ENCODE data around the gene ELN. TPM values are rescaled to one million over a fixed set of nuclear protein-coding genes. Genes with fewer than 3 reads are reported as not detected.
A peak's percentile ranks its signal among the peaks of the same experiment; 100 is the strongest.

ELN gene
- total RNA-seq, 4 donors from 2014 or later = 46.5 to 152 (median 108) TPM

DNA sequence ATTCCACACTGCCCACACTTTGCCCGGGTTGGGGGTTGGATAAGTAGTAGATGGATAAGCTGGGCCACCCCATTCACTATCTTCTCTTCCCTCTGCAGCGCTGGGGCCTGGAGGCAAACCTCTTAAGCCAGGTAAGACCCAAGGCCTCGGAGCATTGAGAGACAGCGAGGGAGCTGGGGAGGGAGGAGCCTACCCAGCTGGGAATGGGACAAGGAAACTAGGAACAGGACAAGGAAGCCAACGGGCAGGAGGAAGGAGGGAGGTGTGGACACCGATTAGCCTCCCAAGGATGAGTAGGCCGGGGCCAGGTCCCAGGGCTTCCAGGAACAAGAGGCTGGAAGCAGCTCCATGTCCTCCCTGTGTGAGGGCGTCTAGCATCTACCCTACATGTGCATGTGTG lies 9.6 kb downstream of the ELN start:
- no peaks in the 10 kb centered on the region for H3K27me3 ChIP-seq
- H3K36me3 ChIP-seq = peaks cover 0 to 46% (median 0%) of the 10 kb centered on the region in 3 donors
- no peak overlapping the region for H3K4me3 ChIP-seq
- H3K9me3 ChIP-seq = no peaks in the 10 kb centered on the region
- TF ChIP-seq CTCF (IDR thresholded peaks at IDR 0.05) = no peak
- TF ChIP-seq EP300 (IDR thresholded peaks at IDR 0.05) = no peak
- TF ChIP-seq POLR2A (IDR thresholded peaks at IDR 0.05) = no peak
- 82 to 83% methylated on average over 8 of the region's 8 CpGs for WGBS, 2 donors
- H3K27ac ChIP-seq = peak overlapping the region in 3 of 4 donors; percentile 53 to 91 (median 84)
- no peak for DNase-seq (ENCODE audit: low spot score in 2 of 2)
- H3K4me1 ChIP-seq = peaks cover 0 to 79% (median 38%) of the 10 kb centered on the region in 4 donors

DNA sequence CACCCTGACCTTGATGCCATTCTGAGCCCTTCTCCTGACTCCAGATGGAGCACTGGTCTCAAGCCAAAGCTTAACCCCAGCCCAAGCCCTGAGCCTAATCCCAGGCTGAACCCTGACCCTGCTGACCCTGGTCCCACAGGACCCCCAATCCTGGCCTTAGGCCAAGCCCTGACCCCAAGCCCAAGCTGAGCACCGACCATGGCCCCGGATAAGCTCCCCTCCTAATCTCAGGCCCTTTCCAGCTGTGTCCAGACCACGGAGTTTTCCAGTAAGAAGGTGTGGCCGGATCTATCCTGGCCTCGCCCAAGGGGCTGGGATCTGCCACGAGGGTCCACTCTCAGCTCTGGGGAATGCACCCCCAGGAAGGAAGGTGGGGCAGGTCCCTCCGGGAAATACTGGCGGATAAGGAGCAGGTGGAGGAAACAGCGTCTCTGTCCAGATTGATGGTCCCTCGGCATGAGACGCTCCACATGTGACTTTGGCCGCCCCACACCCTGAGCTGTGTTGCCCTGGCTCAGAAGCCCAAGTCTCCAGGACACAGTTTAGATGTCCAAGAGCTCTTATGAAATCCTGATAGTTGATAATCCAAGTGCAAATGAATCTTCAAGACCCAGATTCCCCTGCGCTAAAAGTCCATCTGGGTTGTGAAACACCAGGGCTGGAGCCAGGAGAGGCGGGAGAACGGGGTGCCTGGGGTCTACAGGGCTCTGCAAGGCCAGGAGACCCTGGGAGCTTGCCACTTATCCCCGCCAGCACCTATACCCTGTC lies 10.4 kb downstream of the ELN start:
- H3K9me3 ChIP-seq = no peaks in the 10 kb centered on the region
- no peaks in the 10 kb centered on the region for H3K27me3 ChIP-seq
- no peak overlapping the region for H3K4me3 ChIP-seq
- H3K4me1 ChIP-seq = peaks cover 0 to 79% (median 31%) of the 10 kb centered on the region in 4 donors
- peak in 1 of 2 donors; percentile 46 for DNase-seq (ENCODE audit: low spot score in 2 of 2)
- WGBS, 2 donors = 74 to 75% methylated on average over 14 to 16 of the region's 16 CpGs
- TF ChIP-seq EP300 (IDR thresholded peaks at IDR 0.05) (peak in 1 of 2 donors; percentile 55), POLR2A (IDR thresholded peaks at IDR 0.05) (no peak)
- H3K27ac ChIP-seq = peak overlapping the region; percentile 35 to 91 (median 78)
- H3K36me3 ChIP-seq = peaks cover 0 to 46% (median 0%) of the 10 kb centered on the region in 3 donors

DNA sequence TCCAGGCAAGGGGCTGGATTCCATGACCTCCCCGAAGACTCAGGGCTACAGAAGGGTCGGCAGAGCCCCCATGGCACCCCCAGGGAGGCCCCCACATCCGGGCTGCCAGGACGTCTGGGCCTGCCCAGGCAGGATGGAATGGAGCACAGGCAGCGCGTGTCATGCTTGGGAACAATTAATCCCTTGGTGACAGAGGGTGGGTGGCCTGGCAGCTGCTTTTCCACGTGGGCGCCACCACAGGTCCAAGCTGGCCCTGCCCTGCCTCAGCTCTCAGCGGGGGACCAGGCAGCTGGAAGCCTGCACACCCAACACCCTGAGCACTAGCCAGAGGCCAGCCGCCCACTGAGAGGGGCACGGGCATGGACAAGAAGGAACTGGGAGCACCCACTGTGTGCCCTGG lies 11.4 kb downstream of the ELN start:
- Histone ChIP-seq H3K9me3 (no peaks in the 10 kb centered on the region), H3K36me3 (peaks cover 0 to 50% (median 0%) of the 10 kb centered on the region in 3 donors), H3K27me3 (no peaks in the 10 kb centered on the region), H3K27ac (peak overlapping the region; percentile 27 to 91 (median 78)), H3K4me3 (no peak overlapping the region), H3K4me1 (peaks cover 0 to 78% (median 22%) of the 10 kb centered on the region in 4 donors)
- no peak for DNase-seq (ENCODE audit: low spot score in 2 of 2)
- TF ChIP-seq CTCF (IDR thresholded peaks at IDR 0.05) (no peak), EP300 (IDR thresholded peaks at IDR 0.05) (peak in 1 of 2 donors; percentile 78), POLR2A (IDR thresholded peaks at IDR 0.05) (no peak)
- WGBS, 2 donors = 29 to 54% methylated on average over 2 to 9 of the region's 11 CpGs

DNA sequence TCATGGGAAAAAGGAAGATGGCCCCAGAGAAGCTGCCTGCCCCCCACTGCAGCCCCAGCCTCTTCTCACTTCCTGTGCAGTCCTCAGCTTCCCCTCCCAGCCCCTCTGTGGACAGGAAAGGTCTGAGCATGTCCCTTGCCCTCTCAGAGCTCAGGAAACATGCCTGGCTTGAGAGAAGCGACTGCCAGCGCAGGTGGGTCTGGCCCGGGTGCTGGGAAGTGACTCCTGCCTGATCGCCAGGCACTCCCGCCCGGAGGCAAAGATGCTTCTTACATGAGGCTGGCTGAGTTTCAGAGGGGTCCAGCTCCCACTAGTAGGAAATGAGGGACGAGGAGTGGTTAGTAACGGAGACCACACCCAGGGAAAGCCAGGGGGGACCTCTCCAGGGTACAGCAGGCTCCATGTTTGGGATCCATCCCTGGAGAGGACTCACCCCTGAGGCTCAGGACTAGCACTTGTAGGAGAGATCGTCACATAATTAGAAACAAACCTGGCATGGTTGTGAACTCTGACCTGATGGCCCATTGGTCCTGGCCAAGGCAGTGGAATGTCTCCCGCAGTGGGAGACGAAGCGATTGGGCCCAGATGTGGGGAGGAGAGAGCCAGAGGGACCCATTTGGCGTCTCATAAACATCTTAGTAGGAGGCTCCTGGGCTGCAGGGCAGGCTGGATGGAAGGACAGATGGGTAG lies 12.3 kb downstream of the ELN start:
- H3K4me3 ChIP-seq = no peak overlapping the region
- TF ChIP-seq CTCF (IDR thresholded peaks at IDR 0.05) (no peak), EP300 (IDR thresholded peaks at IDR 0.05) (no peak), POLR2A (IDR thresholded peaks at IDR 0.05) (no peak)
- H3K27ac ChIP-seq = peak overlapping the region in 3 of 4 donors; percentile 3 to 91 (median 57)
- no peak for DNase-seq (ENCODE audit: low spot score in 2 of 2)
- 72 to 81% methylated on average over 12 to 13 of the region's 13 CpGs for WGBS, 2 donors
- peaks cover 0 to 53% (median 0%) of the 10 kb centered on the region in 3 donors for H3K36me3 ChIP-seq
- H3K27me3 ChIP-seq = no peaks in the 10 kb centered on the region
- no peaks in the 10 kb centered on the region for H3K9me3 ChIP-seq
- H3K4me1 ChIP-seq = peaks cover 0 to 68% (median 22%) of the 10 kb centered on the region in 4 donors

- Histone ChIP-seq H3K9me3 (no peaks in the 10 kb centered on the region), H3K27ac (peak overlapping the region in 2 of 4 donors; percentile 54 to 91), H3K4me1 (peaks cover 0 to 64% (median 22%) of the 10 kb centered on the region in 4 donors), H3K4me3 (no peak overlapping the region), H3K27me3 (no peaks in the 10 kb centered on the region), H3K36me3 (peaks cover 0 to 52% (median 0%) of the 10 kb centered on the region in 3 donors)
- TF ChIP-seq CTCF (IDR thresholded peaks at IDR 0.05) (no peak), EP300 (IDR thresholded peaks at IDR 0.05) (no peak), POLR2A (IDR thresholded peaks at IDR 0.05) (no peak)
- DNase-seq (ENCODE audit: low spot score in 2 of 2) = no peak
- 91 to 92% methylated on average over 11 to 12 of the region's 12 CpGs for WGBS, 2 donors
Measured at GRCh38 chr7:74040791-74041520, 13.0 kb downstream of the ELN start.
